KG1 (cell line): Measurements from ENCODE around the gene PPP1R9B.

ENCODE experiments used
- DNase-seq: peaks from one replicate; lab custom pipeline; 2025; lab: John Stamatoyannopoulos, UW

Gene PPP1R9B, protein sequence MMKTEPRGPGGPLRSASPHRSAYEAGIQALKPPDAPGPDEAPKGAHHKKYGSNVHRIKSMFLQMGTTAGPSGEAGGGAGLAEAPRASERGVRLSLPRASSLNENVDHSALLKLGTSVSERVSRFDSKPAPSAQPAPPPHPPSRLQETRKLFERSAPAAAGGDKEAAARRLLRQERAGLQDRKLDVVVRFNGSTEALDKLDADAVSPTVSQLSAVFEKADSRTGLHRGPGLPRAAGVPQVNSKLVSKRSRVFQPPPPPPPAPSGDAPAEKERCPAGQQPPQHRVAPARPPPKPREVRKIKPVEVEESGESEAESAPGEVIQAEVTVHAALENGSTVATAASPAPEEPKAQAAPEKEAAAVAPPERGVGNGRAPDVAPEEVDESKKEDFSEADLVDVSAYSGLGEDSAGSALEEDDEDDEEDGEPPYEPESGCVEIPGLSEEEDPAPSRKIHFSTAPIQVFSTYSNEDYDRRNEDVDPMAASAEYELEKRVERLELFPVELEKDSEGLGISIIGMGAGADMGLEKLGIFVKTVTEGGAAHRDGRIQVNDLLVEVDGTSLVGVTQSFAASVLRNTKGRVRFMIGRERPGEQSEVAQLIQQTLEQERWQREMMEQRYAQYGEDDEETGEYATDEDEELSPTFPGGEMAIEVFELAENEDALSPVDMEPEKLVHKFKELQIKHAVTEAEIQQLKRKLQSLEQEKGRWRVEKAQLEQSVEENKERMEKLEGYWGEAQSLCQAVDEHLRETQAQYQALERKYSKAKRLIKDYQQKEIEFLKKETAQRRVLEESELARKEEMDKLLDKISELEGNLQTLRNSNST

DNA sequence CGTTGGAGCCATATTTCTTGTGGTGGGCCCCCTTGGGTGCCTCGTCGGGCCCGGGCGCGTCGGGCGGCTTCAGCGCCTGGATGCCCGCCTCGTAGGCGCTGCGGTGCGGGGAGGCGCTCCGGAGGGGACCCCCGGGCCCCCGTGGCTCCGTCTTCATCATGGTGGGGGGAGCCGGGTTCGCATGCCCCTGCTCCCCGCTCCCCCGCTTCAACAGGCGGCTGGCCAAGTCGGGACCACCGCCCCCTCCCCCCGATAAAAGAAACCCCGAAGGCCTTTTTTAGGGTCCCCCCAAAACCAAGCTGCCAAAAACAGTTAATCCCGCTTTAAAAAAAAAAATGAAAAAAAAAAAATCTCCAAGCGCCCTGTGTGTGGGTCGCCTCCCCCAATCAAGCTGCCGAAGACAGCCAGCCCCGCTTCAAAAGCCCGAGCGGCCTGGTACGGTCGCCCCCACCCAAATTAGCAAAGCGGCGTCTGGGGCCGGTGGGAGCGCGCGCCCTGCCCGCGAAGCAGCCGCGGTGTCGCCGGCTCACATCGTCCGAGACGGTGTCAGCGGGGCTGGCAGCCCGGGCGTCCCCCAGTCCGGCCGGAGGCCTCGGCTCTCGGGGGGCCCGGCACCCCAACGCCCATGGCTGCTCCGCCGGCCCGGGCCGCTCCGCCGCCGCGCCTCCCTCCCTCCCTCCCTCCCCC lies at the start of gene PPP1R9B:
Gene PPP1R9B, minus strand, starts transcription at position 324 of the 687 bp plus-strand sequence. Its CDS starts 164 bp downstream, at position 160.
- DNase-seq = no peak

DNA sequence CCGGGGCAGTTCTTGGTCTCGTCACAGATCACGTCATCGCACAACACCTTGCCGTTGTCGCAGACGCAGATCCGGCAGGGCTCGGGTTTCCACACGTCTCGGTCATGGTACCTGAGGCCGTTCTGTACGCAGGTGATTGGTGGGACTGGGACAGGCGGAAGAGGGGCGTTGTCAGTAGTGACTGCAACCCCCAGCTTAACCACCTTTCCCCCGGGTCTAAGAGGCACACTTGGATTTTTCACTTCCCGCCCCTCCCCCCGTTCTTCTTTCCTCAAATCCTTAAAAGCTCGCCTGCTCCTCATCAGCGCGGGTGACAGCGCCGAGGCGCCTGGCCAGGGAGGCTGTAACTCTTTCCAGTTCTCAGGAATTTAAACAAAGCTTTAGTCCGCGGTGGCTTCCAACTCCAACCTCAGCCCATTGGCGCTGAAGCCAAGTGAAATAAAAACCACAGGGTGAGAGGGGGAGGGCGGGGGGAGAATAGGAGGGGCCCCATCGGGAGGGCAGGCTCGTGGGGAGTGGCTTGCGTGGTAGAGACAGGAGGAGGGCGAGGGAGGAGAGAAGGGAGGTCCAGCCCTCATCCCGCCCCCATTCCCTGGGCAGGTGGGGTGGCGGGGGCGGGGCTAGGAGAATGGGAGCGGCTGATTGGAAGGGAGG lies 49.5 kb upstream of the PPP1R9B start:
- no peak for DNase-seq

GRCh38 chr17:50199211-50199802 lies 48.8 kb upstream of the PPP1R9B start:
- DNase-seq = no peak

- peak; percentile 24 for DNase-seq
Measured at GRCh38 chr17:50198026-50198669, 47.7 kb upstream of the PPP1R9B start.

DNA sequence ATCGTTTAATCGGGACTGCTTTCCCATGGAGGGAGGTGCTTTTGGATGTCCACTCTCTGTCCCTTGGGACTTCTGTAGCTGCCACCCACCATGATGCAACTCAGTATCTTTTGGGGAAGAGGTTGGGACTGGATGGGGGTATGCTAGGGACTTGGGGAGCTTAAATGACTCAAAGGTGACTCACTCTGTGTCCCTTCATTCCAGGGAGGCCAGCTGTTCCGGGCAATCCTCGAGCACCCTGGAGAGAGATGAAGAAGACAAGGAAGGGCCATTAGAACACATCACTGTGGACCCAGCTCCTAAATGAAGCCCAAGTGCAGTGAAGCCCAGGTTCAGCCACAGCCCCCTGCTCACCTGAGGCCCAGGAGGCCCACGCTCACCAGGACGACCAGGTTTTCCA lies 46.3 kb upstream of the PPP1R9B start:
- no peak for DNase-seq

DNA sequence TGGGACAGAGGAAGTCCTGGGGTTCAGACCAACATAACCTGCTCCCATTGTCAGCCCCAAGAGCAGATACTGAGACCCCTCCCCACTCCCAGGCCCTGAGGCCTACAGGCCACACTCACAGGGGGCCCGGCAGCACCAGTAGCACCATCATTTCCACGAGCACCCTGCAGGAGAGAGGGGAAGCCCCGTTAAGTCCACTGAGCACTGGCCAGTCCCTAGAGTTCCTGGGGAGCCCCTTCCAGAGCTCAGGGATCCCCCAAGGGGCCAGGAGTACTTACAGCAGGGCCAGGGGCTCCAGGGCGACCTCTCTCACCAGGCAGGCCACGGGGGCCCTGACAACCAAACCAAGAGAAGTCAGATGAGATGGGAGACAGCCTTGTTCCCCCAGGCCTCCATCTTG lies 45.6 kb upstream of the PPP1R9B start:
- DNase-seq = no peak

- DNase-seq = no peak
Measured at GRCh38 chr17:50194934-50195865, 44.7 kb upstream of the PPP1R9B start.

DNA sequence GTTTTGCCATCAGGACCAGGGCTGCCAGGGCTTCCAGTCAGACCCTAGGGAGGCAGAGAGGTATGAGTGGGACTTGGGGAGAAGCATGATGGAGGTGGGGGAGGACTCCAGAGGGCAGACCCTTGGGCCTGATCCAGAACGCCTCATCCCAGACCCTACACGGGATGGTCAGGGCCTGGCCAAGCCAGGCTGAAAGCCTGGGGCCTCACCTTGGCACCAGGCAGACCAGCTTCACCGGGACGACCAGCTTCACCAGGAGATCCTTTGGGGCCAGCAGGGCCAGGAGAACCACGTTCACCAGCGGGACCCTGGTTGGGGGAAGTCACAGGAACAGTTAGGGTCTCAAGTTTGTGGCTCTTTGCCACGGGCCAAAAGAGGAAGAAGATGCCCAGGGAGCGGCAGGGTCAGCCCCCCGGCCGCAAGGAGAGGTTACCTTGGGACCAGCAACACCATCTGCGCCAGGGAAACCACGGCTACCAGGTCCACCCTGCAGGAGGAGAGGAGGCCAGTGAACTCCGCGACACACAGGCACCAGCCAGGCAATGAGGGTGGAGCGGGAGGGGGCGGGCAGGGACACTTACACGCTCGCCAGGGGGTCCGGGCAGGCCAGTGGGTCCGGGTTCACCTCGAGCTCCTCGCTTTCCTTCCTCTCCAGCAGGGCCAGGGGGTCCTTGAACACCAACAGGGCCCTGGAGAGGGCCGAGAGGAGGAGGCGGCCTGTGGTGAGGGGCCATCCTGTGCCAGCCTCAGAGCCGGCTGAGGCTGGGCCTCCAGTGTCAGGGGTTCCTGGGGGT lies 43.9 kb upstream of the PPP1R9B start:
- DNase-seq = no peak

- no peak for DNase-seq
Measured at GRCh38 chr17:50192618-50193291, 42.3 kb upstream of the PPP1R9B start.

DNA sequence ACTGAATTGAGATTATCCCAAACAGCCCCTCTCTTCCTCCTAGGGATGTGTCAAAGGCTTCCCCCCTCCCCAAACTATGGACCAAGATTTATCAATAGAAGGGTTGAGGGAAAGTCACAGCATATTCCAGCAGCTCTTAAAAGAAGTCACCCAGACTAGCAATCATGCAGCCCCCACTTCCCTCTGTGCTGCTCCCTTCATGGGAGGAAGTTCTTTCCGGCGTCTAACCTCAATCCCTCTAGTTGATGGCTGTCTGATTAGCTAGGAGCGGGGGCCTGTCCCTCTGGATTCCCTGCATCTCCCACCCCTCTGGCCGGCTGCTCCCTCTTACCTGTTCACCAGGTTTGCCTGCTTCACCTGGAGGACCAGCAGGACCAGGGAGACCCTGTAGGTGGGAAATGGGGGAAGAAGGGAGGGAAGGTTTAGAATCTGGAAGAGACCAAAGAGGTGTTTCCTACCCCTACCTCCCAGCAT lies 41.7 kb upstream of the PPP1R9B start:
- no peak for DNase-seq

- no peak for DNase-seq
Measured at GRCh38 chr17:50191359-50192143, 41.1 kb upstream of the PPP1R9B start.

DNA sequence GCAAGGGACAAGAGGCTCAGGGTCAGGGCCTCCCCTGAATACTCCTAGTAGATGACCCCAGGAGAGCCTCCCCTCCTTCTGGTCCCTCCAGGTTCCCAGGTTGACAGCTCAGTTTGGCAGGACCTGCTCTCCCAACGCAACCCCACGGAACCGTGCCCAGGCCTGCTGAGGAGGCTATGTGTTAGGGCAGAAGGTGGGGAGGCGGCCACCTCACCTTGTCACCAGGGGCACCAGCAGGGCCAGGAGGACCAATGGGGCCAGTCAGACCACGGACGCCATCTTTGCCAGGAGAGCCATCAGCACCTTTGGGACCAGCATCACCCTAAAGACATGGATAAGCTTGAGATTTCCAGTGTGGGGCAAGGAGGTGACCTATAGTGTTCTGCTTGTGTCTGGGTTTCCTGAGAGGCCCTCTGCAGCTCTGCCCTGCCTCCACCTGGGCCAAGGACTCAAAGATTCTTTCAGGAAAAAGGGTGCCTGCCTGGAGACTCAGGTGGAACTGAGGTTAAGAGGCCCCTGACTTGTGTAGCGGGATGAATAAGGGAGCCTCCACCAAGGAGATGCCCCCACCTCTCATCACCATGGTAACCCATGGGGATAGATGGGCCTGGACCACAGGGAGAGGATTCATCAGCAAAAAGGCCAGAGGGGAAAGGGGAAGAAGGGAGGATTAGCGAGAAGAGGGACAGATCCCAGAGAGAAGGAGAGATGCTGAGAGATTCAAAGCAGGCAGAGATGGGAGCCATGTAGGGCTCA lies 40.3 kb upstream of the PPP1R9B start:
- no peak for DNase-seq

- DNase-seq = no peak
Measured at GRCh38 chr17:50190293-50190602, 39.8 kb upstream of the PPP1R9B start.

- DNase-seq = no peak
Measured at GRCh38 chr17:50189550-50190292, 39.2 kb upstream of the PPP1R9B start.

DNA sequence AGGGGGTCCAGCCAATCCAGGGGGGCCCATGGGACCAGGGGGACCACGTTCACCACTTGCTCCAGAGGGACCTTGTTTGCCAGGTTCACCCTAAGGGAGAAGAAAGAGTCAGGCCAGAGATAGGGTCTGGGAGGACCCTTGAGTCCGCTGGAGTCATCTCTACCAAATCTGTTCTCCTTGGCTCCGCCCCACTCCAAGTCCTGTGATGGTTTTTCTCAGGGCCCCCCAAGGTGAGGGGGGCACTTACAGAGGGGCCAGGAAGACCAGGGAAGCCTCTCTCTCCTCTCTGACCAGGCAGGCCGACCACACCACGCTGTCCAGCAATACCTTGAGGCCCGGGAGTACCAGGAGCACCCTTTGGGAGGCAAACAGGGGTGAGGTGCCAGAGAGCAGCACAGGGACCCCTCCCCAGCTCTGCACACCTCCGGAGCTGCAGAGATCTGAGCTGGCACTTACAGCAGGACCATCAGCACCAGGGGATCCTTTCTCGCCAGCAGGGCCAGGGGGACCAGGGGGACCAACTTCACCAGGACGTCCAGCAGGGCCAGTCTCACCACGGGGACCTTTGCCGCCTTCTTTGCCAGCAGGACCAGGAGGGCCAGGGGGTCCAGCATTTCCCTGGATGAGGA lies 38.6 kb upstream of the PPP1R9B start:
- no peak for DNase-seq

DNA sequence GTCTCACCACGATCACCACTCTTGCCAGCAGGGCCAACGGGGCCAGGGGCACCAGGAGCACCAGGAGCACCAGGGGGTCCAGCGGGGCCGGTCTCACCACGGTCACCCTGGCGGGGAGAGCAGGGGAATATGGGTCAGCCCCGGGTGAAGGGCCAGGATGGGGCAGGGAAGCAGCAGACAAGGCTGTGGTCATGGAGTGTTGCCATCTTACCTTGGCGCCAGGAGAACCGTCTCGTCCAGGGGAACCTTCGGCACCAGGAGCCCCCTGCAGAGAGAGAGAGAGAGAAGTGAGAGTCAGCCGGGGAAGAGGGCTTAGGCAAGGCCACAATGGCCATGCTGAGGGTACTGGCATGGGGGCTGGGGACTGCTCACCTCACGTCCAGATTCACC lies 38.0 kb upstream of the PPP1R9B start:
- no peak for DNase-seq
